ENCODE measurements around the gene CR1.
"Not testable (repeated sequence)": the region's sequence is repeated elsewhere in the genome, so short reads cannot be mapped to it uniquely, and the experiment has no call there.

GRCh38 chr1:207589506-207589905 is 93.5 kb downstream of the CR1 start:
- not testable (repeated sequence) for TF ChIP-seq ZNF274 (IDR thresholded peaks at IDR 0.05; ENCODE audit: borderline replicate concordance, low read depth, low read length); MAFG (tag; conservative IDR thresholded peaks at IDR 0.05); NCOR1 (IDR thresholded peaks at IDR 0.05); CTCF (IDR thresholded peaks at IDR 0.05 in 2 of 3, conservative IDR thresholded peaks at IDR 0.05 in 1 of 3; ENCODE audit: insufficient read depth in 2 of 3, low read depth in 1 of 3, low read length in 3 of 3); TCF15 (CRISPR knock-in tag; IDR thresholded peaks at IDR 0.05); POLR2A (conservative IDR thresholded peaks at IDR 0.05); ZNF143 (CRISPR knock-in tag; IDR thresholded peaks at IDR 0.05); ARID3B (CRISPR knock-in tag; IDR thresholded peaks at IDR 0.05; ENCODE audit: borderline replicate concordance); EP400 (IDR thresholded peaks at IDR 0.05)
